Epithelial cell of proximal tubule (primary cell): ENCODE measurements around the gene NHLH1. TPM values are rescaled to one million over a fixed set of nuclear protein-coding genes. Genes with fewer than 3 reads are reported as not detected.

Experiments used
- DNase-seq: peaks from one replicate; pipeline ENCODE4 v3.0.0-alpha.2; 2011; ENCODE audit warnings: low read depth
- H3K4me3 ChIP-seq: 2 replicates; pipeline ENCODE4 v1.5.1; 2011; ENCODE audit warnings: low read depth, mild to moderate bottlenecking, low read length
- total RNA-seq: library from RNA; depleted of rRNA; stranded (reverse); fragments of >200 nt; gene quantifications from 2 replicates; pipeline ENCODE4 v1.2.3, GENCODE V29; 2015
- TF ChIP-seq, protein P1 (sequence below): conservative IDR thresholded peaks from 2 replicates; pipeline ENCODE4 v1.5.1; 2012; ENCODE audit warnings: low read depth, mild to moderate bottlenecking, low read length

Gene NHLH1
- total RNA-seq, 1 donor from 2014 or later: not detected

DNA sequence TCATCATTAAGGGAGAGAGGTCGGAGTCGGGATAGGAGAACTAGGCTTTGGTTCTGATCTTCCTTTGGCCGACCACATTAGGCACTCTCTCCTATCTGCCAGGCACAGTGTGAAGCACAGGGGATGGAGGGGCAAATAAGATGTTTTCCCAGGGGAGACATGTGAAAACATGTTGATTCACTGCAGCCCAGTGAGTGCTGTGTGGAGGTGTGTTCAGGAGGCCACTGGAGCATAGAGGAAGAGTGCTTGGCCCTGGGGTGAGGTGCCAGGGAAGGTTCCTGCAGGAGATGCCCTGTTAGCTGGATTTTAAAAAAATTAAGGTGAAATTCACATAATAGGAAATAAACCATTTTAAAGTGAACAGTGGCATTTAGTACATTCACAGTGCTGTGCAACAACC, 37.2 kb downstream of the NHLH1 start:
- TF ChIP-seq, protein P1, sequence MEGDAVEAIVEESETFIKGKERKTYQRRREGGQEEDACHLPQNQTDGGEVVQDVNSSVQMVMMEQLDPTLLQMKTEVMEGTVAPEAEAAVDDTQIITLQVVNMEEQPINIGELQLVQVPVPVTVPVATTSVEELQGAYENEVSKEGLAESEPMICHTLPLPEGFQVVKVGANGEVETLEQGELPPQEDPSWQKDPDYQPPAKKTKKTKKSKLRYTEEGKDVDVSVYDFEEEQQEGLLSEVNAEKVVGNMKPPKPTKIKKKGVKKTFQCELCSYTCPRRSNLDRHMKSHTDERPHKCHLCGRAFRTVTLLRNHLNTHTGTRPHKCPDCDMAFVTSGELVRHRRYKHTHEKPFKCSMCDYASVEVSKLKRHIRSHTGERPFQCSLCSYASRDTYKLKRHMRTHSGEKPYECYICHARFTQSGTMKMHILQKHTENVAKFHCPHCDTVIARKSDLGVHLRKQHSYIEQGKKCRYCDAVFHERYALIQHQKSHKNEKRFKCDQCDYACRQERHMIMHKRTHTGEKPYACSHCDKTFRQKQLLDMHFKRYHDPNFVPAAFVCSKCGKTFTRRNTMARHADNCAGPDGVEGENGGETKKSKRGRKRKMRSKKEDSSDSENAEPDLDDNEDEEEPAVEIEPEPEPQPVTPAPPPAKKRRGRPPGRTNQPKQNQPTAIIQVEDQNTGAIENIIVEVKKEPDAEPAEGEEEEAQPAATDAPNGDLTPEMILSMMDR: no peak
- no peak for DNase-seq
- H3K4me3 ChIP-seq: no peak overlapping the region

DNA sequence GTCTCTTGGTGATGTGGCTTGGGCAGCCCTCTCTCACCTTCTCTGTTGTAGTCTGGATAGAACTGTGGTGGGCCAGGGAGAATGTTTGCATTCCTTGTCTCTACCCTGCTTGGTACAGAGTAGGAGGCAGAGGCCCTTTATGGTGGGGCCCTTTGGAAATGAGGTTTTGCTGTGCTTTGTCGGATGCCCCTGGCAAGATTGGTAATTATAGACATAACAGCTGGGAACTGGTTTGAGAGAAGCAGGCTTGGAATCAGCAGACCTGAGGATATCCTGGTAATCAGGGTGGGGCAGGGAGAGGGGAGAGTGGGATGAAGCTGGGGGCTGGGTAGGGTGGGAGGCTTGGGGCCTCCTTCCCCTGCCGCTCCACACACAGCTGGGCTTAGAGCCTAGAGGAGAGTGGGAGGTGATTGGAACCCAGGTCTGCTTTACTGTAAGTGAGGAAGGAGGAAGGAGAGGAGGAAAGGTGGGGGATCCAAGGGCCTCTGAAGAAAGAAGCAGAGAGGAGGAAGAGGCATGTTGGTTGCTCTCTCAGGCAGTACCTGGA, 38.5 kb downstream of the NHLH1 start:
- no peak for DNase-seq
- TF ChIP-seq, protein P1: no peak
- no peak overlapping the region for H3K4me3 ChIP-seq

DNA sequence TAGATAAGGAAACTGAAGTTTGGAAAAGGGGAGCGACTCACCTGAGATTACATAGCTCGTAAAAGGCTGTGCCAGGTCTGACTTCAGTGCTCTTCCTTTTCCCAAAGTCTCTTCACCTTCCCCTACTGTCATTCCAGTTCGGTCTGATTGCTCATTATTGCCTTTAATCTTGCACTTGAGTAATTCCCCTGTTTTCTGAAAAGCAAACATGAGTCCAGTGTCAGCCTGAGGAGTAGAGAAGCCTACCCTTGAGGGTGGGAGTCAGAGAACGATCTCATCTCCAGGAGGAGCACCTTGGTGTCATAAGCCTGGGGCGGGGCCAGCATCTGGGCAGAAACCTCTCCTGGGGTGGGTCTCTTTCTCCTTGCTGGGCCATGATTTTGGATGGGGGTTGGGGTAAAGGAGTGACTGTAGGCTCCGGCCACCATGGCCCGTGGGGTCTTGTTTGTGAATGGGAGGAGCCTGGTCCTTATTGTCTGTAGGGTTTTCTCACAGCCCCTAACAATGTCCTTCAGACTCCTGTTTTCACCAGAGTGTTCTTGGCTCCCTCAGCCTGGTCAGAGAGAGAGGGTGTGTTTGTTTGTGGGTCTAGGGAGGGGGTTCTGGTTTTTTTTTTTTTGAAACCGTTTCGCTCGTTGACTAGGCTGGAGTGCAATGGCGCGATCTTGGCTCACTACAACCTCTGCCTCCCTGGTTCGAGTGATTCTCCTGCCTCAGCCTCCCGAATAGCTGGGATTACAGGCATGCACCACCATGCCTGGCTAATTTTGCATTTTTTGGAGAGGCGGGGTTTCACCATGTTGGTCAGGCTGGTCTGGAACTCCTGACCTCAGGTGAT, 39.5 kb downstream of the NHLH1 start:
- H3K4me3 ChIP-seq: no peak overlapping the region
- no peak for DNase-seq
- TF ChIP-seq, protein P1: no peak

DNA sequence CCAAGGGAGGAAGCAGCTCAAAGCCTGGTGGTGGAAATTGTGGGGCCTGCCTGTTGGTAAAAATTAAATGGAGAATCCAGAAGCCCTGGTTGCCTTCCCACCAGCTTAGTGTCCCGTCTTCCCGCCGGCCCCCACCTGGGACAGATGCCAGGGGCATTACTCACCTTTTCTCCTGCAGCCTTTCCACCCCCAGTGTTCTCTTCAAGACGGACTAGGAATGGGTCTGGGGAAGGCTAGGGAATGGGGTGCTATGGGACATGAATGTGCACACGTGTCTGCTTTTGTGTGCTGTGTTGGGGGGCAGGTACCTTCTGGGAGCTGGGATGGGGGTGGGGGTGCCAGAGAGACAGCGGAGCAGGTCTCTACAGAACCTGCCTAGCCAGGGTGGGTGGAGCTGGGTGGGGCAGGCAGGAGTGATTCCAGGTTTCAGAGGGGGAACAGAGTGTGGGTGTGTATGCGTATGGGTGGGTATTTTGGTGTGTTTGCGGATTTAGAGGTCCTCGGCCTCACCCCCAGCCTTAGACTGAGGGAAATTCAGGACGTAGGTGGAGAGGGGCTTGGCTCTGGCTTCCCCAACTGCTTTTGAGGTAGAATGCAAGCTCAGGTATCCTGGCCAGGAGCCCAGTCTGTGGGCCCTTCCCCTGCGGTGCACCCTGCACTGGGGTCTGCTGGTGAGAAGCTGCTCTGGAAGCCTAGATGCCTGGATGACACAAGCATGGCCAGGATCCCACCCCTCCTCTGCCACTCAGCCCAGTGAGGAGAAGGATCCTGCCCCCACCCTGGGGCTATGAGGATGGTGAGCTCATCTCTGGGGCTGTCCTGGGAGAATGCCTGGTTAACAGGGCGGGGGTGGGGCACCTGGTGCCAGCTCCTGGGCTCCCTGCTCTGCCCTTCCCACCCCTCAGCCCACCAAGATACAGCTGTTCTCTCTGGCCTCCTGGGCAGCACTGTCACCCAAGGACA, 41.2 kb downstream of the NHLH1 start:
- TF ChIP-seq, protein P1: no peak
- DNase-seq: no peak
- H3K4me3 ChIP-seq: no peak overlapping the region

DNA sequence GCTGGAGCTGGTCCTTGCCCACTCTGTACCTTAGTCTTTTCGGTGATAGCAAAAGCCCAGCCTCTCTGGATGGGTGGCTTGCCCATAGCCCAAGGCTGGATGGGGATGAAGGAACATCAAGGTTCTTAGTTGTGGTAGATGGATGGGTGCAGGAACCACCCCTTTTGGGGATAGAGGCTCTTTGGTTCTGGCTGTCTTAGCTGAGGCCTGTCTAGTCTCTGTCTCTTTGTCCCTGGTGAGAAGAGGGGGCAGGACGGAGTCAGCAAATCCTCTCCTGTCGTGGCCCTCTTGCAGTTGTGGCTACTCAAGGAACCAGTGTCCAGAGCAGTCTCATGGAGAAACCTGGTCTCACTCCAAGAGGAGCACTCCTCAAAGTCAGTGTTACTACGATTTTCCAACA, 42.0 kb downstream of the NHLH1 start:
- TF ChIP-seq, protein P1: no peak
- no peak for DNase-seq
- H3K4me3 ChIP-seq: no peak overlapping the region

DNA sequence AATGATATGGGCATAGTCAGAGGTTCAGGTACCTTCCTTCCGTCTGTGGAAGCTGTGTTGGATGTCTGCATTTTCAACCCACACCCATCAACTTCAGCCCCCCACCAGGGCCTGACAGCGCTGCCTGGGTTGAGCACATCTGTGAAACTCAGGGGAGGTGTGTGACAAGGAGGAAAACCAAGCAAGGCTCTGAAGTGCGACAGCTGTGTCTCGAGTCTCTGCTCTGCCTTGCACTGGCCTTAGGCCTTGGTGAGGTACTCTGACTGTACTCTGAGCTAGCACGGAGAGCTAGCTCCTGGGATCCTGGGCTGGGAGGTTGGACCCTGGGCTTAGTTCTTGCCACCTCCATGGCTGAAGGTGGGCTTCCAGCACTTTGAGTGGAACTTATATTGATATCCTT, 42.6 kb downstream of the NHLH1 start:
- TF ChIP-seq, protein P1: no peak
- H3K4me3 ChIP-seq: no peak overlapping the region

More for the DNA sequence above, 42.6 kb downstream of the NHLH1 start:
- DNase-seq: no peak
